OCI-LY7 (cell line): ENCODE results near the gene ADGRF1.

ENCODE experiments used
- CTCF ChIP-seq: fragments of 200-600 bp; sonication (generic); conservative IDR thresholded peaks from 2 replicates; pipeline ENCODE4 v1.5.1; 2014; ENCODE audit warnings: mild to moderate bottlenecking, antibody characterized with exemption, low read length, moderate library complexity, mixed read lengths
- EZH2phosphoT487 ChIP-seq: fragments of 200-600 bp; sonication (generic); IDR thresholded peaks from 2 replicates; pipeline ENCODE4 v1.6.1; 2018; ENCODE audit warnings: low read depth, borderline replicate concordance, mild to moderate bottlenecking, mixed run types, antibody characterized with exemption, low read length, moderate library complexity, mixed read lengths

- TF ChIP-seq CTCF (no peak), EZH2phosphoT487 (no peak)
Measured at GRCh38 chr6:47043286-47043685, 1.2 kb upstream of the ADGRF1 start.
